ENCODE measurements around the gene PAQR8. TPM values are rescaled to one million over a fixed set of nuclear protein-coding genes. Genes with fewer than 3 reads are reported as not detected.
"Not testable (repeated sequence)": the region's sequence is repeated elsewhere in the genome, so short reads cannot be mapped to it uniquely, and the experiment has no call there.

The PAQR8 gene
- total RNA-seq, 1 donor from 2014 or later = 9.2 TPM

DNA sequence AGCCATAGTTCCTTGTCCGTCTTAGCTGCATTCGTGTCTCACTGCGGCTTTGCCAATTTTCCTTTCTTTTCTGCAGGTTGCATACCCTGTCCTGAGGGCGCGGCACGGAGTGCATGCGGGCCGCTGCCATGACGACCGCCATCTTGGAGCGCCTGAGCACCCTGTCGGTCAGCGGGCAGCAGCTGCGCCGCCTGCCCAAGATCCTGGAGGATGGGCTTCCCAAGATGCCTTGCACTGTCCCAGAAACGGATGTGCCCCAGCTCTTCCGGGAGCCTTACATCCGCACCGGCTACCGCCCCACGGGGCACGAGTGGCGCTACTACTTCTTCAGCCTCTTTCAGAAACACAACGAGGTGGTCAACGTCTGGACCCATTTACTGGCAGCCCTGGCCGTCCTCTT is 41.1 kb downstream of the PAQR8 start:
- intact Hi-C loops (cut with micrococcal nuclease) = loop anchor here (10.0 kb wide), 1 partner anchor 432 kb away; no protein-coding TSS in a partner anchor

DNA sequence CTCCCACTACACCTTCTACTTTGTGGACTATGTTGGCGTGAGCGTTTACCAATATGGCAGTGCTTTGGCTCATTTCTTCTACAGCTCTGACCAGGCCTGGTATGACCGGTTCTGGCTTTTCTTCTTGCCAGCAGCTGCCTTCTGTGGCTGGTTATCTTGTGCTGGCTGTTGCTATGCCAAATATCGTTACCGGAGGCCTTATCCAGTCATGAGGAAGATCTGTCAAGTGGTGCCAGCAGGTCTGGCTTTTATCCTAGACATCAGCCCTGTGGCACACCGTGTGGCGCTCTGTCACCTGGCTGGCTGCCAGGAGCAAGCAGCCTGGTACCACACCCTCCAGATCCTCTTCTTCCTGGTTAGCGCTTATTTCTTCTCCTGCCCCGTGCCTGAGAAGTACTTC is 41.7 kb downstream of the PAQR8 start:
- intact Hi-C loops (cut with micrococcal nuclease) = loop anchor here (10.0 kb wide), 1 partner anchor 431 kb away; no protein-coding TSS in a partner anchor

DNA sequence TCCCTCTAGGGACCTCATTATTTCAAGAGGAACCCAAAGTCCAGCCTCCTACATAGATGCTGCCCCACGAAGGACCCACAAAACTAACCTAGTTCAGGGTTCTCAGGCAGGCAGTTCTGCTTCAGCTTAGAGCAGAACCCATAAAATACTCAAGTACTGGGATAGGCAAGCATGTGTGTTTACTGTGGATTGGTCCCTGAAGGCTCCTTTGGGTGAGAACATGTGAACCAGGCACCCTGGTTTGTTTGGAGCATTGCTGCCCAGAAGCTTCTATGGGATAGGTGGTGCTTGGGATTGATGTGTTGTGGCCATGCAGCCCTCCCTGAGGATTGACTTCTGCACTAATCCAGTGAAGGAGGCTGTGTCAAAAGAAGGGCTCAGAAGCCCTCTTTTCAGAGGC is 43.3 kb downstream of the PAQR8 start:
- intact Hi-C loops (cut with micrococcal nuclease) = loop anchor here (10.0 kb wide), 1 partner anchor 430 kb away; no protein-coding TSS in a partner anchor

DNA sequence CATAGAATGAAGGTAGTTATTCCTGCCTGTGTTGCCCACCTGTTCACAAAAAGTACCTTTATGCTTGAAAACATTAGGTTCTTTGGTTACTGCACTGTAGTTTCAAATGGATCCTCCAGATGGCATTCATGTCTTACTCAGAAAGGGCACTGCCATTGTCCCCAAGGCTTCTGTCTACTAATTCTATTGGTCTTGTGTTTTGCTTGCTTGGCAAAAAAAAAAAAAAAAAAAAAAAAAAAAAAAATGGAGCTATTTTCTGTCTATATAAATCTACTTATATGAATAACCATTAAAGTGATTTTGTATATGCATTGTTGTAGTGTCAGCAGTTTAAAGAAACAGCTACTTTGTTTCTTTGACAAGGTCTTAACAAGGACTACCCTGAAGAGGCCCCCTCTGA is 45.5 kb downstream of the PAQR8 start:
- intact Hi-C loops (cut with micrococcal nuclease) = loop anchor here (1.0 to 10.0 kb wide), 2 partner anchors 256 to 427 kb away; no protein-coding TSS in a partner anchor

DNA sequence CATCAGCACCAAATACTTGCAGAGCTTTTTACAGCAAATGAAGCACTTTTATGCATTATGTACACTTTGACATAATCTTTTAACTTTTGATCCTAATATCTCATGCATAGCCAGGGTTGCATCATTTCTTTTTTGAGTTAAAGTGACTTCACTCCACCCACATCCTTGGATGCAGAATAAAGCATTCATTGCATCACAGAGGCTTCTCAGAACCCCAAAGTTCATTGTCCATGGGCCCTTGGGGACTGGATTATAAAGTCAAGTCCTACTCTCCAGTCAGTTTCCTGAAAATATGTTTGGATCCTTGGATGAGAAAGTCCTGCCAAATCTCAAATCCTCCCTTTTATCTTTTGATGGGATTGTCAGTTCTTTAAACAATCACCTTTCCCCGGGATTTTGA is 47.5 kb downstream of the PAQR8 start:
- intact Hi-C loops (cut with micrococcal nuclease) = loop anchor here (10.0 kb wide), 1 partner anchor 425 kb away; no protein-coding TSS in a partner anchor

DNA sequence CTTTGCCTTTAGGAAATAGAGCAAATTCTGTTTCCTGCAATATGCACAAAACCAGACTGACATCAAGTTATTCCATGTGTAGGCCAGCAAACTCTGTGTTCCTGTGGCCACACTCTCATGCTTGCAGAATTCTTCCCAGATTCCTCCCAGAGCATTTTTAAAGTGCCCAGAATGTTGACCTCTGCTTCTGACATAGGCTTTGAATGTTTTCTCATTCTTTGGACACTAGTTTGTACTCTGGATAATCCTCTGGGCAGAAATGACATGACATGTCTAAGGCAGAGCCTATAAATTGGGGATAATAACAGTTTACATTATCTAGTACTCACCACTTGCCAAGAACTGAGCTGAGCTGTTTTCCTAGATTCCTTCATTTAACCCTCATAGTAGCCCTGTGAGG is 49.0 kb downstream of the PAQR8 start:
- intact Hi-C loops (cut with micrococcal nuclease) = no loop called here

DNA sequence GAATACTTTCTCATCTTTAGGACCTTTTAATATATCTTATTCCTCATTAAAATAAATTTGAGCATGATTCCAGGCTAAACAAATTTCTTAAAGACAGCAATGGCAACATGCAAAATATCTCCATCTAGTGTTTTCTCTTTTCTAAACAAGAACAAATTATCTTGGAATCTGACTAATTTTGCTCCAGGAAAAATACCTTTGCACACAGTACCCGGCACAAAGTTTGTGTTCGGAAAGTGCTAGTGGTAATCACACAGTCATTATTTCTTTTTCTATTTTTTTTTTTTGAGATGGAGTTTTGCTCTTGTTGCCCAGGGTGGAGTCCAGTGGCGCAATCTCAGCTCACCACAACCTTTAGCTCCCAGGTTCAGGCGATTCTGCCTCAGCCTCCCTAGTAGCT is 50.0 kb downstream of the PAQR8 start:
- intact Hi-C loops (cut with micrococcal nuclease) = no loop called here

DNA sequence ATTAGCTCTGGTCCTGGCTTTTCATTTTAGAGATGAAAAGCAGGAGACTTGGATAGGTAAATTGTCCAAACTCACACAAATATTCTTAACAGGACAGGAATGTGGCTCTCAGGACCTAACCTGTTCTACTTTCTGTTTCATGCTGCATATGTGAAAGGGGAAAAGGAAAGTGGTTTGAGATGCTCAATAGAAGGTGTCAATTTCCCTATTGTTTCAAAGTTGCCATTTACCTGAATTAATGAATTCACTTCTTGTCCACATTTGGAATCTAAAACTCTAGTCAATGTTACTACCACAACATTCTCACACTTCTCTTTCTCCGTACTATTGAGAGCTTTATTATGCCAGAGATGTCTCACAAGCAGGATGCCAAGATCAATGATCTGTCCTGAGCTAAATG is 53.4 kb downstream of the PAQR8 start:
- intact Hi-C loops (cut with micrococcal nuclease) = loop anchor here (5.0 kb wide), 3 partner anchors 253 to 1132 kb away; partner anchors contain the start of genes ELOVL5 and GCLC

DNA sequence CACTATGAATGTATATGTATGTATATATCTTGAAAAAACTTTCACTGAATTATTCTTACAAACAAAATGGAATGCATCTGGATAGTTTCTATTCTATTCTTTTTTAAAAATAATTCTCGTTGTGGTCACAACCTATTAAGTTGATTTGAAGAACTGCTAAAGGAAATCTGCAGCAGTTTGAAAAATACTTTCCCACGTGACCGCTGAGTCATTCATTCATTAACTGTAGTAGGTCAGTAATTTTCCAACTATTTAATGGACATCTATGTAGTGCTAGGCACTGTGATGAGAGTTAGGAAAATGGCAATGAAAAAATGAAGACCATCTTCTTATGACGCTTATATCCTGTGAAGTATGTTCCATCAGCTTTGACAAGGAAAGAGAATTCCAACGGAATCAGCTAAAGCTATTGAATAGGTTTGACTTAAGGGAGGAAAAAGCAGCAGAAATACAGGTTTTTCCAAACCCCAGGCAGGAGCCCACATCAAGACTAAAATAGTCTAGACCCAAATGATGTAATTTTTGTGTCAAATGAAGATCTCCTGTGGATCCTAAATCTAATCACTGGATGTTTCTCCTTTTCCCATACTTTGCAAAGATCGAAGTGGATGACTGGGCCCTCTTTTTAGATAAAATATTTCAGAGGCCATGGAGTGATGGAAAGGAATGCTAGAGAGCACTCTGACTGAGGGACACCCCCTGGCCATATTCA is 54.1 kb downstream of the PAQR8 start:
- intact Hi-C loops (cut with micrococcal nuclease) = loop anchor here (1.0 to 5.0 kb wide), 12 partner anchors 26 to 1131 kb away; partner anchors contain the start of genes ELOVL5, GCLC, MCM3 and PAQR8

DNA sequence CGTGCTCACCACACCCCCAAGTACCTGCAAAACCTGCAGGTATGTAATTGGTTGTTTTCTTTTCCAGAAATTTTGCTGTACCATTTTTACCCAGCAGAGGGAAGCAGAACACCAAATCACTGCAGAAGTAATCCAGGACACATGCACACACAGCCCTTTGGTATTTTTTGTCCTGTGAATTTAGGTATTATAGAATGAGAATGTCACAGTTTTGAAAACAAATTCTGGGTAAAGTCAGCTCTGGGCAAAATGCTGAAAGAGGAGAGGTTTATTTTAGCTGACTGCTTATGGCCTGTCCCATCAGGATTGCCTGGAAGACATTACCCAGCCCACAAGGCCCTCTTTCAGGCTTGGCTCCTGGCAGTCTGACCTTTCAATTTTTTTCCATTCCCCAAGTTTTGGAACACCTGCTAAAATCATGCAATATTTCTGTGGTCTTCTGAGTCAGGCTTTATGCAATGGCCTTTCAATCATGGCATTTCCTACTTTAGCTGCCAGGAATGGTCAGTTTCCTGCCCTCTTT is 54.7 kb downstream of the PAQR8 start:
- intact Hi-C loops (cut with micrococcal nuclease) = loop anchor here (1.0 to 5.0 kb wide), 12 partner anchors 26 to 1131 kb away; partner anchors contain the start of genes ELOVL5, GCLC, MCM3 and PAQR8

DNA sequence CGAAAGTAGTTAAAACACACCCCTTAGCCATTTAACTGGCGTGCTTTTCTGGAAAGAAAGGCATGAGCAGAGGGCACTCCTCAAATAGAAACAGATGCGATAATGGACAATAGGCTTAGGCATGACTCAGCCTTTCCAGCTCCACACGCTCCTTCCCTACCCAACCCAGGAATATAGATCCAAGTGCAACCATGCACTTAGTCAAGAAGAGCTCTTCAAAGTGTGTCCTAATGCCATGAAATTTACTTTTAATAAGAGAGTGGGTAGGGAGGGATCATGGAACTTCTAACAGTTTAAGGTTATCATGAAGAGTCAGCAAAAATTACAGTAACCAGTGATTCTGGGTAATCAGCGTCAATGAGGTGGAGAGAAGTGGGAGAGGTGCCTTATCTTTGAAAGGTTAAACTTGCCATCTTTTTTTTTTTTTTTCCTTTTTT is 55.7 kb downstream of the PAQR8 start:
- intact Hi-C loops (cut with micrococcal nuclease) = loop anchor here (2.0 to 5.0 kb wide), 4 partner anchors 173 to 1130 kb away; partner anchors contain the start of genes ELOVL5 and GCLC

DNA sequence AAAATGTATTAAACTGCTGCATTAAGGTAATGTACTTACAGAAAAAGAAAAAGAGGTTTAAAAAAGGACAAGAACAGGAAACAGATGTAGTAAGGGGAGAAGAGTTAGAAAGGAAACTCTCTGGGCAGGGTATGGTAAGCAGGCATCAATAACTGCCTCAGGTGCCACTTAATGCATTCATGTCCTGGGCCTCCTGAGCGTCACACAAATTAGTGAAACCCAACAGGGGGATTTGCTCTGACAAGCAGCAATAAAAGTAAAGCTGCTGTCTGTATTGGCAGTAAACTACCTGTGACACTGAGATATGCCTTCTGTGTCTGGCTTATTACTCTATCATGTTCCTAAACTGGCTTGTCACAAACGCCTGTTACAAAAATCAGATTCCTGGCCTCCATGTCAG is 56.7 kb downstream of the PAQR8 start:
- intact Hi-C loops (cut with micrococcal nuclease) = loop anchor here (5.0 kb wide), 3 partner anchors 256 to 1129 kb away; partner anchors contain the start of genes ELOVL5 and GCLC

DNA sequence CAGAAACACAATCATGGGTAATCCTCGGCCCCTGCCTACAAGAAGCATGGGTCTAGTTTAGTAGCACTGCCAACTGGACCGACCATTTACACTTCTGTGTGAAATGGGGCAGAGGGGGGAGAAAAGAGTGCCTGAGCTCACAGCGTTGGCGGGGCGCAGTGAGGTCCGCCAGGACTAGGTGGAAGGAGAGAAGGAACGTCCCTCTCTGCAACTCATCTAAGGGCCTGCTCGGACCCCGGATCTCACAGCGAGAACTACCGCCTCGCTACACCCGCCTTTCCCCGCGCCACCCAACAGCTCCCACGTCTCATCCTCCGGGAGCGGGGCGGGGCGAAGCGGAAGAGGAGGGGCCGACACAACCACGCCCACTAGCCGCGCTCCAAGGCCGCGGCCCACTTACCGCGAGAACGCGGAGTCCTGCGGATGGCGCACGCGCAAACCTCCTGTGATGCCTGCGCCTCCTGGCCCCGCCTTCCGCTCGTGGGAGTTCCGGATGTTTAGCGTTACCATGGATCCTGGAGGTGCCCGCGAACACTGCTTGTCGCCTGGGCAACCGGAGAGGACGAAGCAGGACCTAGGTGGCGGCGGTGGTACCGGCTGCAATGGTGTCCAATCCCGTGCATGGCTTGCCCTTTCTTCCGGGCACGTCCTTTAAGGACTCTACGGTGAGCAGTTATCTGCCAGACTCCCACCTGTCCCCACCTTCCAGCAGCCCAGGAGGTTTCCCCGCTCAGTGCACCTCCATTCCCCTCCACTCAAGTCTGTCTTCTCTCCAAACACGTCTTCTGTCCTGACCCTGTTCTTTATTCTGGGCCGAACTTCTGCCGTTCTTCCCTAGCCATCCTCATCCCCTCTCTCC is 58.1 kb downstream of the PAQR8 start, which contains the start of gene EFHC1:
Gene EFHC1 (plus strand): TSS at position 534 of the 859 bp plus-strand sequence. CDS start 69 bp downstream, at position 603.
- intact Hi-C loops (cut with micrococcal nuclease) = loop anchor here (1.0 to 5.0 kb wide), 19 partner anchors 23 to 1374 kb away; partner anchors contain the start of genes ELOVL5, GCLC, GSTA4 and MCM3

DNA sequence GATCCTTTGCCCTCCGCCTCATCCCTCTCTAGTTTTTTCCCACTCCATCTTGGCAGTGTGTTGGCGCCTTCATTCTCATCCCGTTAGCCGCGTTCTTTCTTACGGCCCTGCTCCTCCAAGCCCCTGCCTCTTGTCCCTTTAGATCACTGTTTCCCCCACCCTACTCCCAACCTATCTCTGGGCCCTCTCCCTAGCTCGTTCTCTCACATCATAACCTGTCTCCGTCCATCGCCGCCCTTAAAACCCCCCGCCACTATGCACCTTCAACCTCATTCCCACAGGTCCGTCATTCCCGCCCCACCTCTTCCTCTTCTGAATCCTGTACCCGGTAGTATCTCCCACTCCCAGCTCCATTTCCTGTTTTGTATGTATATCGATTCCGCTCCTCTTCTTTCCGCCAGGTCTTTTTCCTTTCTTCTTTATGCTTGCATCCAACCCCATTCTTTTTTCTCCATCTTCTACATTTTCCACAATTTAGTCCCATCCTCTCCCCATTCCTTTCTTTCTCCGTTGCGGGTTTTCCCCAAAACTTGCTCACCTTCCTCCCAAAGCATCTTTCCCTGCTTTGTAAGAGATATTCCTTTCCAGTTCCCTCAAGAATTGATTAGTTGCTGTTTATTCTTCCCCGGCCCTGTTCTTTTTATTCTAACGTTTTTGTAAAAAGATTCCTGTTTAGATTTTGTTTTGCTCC is 58.9 kb downstream of the PAQR8 start:
- intact Hi-C loops (cut with micrococcal nuclease) = loop anchor here (1.0 to 5.0 kb wide), 16 partner anchors 24 to 1373 kb away; partner anchors contain the start of genes GSTA4, MCM3, PAQR8 and TMEM14A

DNA sequence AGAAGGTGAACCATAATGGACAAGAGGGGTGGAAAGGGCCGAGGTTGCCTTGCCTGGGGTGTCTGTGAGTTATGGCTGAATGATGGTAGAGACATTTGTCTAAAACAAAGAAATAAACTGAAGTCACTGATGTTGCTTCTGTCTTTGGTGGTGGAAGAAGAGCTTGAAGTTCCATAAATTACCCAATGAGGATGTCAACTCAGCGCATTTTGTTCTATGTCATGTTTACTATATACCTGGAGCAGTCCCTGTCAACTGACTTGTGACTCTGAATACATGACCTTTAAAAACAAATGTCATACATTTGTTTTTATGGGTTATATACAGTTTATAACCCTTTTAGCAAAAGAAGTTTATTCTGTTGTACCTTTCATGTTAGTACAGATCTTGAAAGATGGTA is 60.2 kb downstream of the PAQR8 start:
- intact Hi-C loops (cut with micrococcal nuclease) = loop anchor here (5.0 kb wide), 2 partner anchors 560 to 935 kb away; no protein-coding TSS in a partner anchor

DNA sequence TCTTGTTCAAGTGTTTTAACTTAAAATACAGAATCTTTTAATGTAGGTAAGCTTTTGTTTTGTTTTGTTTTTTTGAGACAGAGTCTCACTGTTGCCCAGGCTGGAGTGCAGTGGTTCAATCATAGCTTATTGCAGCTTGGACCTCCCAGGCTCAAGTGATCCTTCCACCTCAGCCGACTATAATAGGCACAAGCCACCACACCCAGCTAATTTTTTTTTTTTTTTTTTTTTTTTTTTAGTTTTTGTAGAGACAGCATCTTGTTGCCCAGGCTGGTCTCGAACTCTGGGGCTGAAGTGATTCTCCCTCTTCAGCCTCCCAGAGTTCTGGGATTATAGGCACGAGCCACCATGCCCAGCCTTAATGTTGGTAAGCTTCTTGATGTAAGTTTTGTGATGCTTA is 61.5 kb downstream of the PAQR8 start:
- intact Hi-C loops (cut with micrococcal nuclease) = loop anchor here (5.0 kb wide), 2 partner anchors 559 to 934 kb away; no protein-coding TSS in a partner anchor

DNA sequence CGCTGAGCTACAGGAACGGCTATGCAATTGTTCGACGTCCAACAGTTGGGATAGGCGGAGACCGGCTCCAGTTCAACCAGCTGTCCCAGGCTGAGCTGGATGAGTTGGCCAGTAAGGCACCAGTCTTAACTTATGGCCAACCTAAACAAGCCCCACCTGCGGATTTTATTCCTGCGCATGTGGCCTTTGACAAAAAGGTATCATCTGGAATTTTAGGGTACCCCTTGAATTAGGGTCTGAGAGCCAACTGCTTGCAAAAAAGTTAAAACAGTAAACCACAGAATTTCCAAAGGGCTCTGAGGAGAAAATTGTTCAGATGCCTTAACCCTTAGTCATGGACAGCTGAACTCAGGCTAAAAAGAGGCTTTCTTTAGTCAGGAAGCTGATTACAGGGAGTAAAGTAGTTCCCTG is 62.0 kb downstream of the PAQR8 start:
- intact Hi-C loops (cut with micrococcal nuclease) = loop anchor here (5.0 kb wide), 2 partner anchors 558 to 933 kb away; no protein-coding TSS in a partner anchor

DNA sequence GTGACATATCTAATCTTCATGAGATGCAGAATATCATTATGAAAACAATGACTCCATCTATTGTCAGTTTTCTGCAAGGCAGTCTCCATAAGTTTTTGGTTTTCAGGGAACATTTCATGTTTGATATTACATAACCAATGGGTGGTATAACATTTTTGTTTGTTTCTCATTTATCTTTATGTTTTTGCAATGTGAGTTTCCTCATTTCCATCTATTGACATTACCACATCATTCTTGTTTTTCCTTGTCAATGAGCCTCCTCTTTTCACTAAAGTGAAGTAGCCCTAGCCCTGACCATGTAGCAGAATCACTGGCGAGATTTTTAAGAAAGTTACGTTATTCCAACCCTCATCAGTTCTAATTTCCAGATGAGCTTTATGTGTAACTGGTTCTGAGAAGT is 62.6 kb downstream of the PAQR8 start:
- intact Hi-C loops (cut with micrococcal nuclease) = loop anchor here (5.0 kb wide), 2 partner anchors 558 to 933 kb away; no protein-coding TSS in a partner anchor

DNA sequence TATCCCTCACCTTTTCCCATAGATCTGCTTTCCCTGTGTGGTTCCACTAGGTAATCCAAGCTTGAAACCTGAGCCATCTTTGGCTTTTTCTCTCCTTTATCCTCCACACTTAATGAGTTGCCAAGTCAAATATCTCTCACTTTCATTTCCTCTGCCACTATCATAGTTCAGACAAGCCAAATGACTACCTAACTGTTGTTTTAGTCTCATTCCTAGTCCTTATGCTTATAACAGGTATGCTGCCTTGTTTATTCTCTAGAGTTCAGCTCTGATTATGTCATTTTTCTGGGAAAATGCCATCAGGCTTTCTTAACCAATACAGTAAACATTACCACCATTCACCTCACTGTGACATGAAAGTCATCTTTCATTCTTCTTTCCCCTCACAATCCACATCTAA is 64.7 kb downstream of the PAQR8 start:
- intact Hi-C loops (cut with micrococcal nuclease) = no loop called here

DNA sequence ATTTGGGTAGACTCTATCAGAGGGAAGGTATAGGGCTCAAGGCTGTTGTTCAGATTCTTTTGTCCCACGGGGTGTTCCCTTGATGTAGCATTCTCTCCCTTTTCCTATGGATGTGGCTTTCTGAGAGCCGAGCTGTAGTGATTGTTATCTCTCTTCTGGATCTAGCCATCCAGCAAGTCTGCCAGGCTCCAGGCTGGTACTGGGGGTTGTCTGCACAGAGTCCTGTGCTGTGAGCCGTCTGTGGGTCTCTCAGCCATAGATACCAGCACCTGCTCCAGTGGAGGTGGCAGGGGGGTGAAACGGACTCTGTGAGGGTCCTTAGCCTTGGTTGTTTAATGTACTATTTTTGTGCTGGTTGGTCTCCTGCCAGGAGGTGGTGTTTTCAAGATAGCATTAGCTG is 71.3 kb downstream of the PAQR8 start:
- intact Hi-C loops (cut with micrococcal nuclease) = not testable (repeated sequence)

Data from T-helper 1 cell treated with Interleukin-12 subunit alpha and Interleukin-12 subunit beta and Interleukin-4 antibody, amounts not matched to agents 30 ng/mL and 1 ng/mL, for 36 hours (primary cell).